Sigmoid colon (tissue), 7 donors: Measurements from ENCODE around the gene PIP4K2A. TPM values are rescaled to one million over a fixed set of nuclear protein-coding genes. Genes with fewer than 3 reads are reported as not detected.

Experiments
- DNase-seq: peaks from one replicate; pipeline ENCODE4 v3.0.0-alpha.2; 2019
- H3K27ac ChIP-seq, 4 donors: fragments of 200-600 bp; sonication (generic); one replicate each; pipeline ENCODE4 v1.5.1; 2016 to 2019; ENCODE audit warnings: mild to moderate bottlenecking in 1 of 4
- H3K27me3 ChIP-seq, 3 donors: fragments of 200-600 bp; sonication (generic); one replicate each; pipeline ENCODE4 v1.5.1; 2019; ENCODE audit warnings: mild to moderate bottlenecking in 1 of 3
- H3K36me3 ChIP-seq, 4 donors: fragments of 200-600 bp; sonication (generic); one replicate each; pipeline ENCODE4 v1.5.1; 2016 to 2019
- H3K4me1 ChIP-seq, 4 donors: fragments of 200-600 bp; sonication (generic); one replicate each; pipeline ENCODE4 v1.5.1; 2017 to 2019
- H3K4me3 ChIP-seq, 4 donors: fragments of 200-600 bp; sonication (generic); one replicate each; pipeline ENCODE4 v1.5.1; 2017 to 2019; ENCODE audit warnings: mild to moderate bottlenecking in 2 of 4, moderate library complexity in 1 of 4
- H3K9me3 ChIP-seq, 4 donors: fragments of 200-600 bp in 3 of 4; sonication (generic) in 3 of 4; one replicate each; pipeline versions ENCODE4 v1.5.1 to v1.6.1; 2013 to 2019
- EP300 ChIP-seq, 4 donors: sonication (generic); formaldehyde crosslinking; IDR thresholded peaks; one replicate each; pipeline ENCODE4 v1.6.1; 2017; ENCODE audit warnings: antibody characterized with exemption in 4 of 4
- POLR2A ChIP-seq, 2 donors: fragments of 450-650 bp; IDR thresholded peaks; one replicate each; pipeline ENCODE4 v1.6.1; 2016; ENCODE audit warnings: antibody characterized with exemption in 2 of 2, mild to moderate bottlenecking in 2 of 2, moderate library complexity in 2 of 2
- POLR2AphosphoS5 ChIP-seq, 4 donors: sonication (generic); formaldehyde crosslinking; IDR thresholded peaks; one replicate each; pipeline ENCODE4 v1.6.1; 2017; ENCODE audit warnings: antibody characterized with exemption in 4 of 4
- WGBS, 2 donors: extraction: QIAGEN DNeasy Blood & Tissue Kit; methylation state at CpG; one replicate each; pipeline ENCODE4 v1.1.7; 2013; 5-methylcytosine and 5-hydroxymethylcytosine counted together
- intact Hi-C: fragments of 100-400 bp; cut with DNase I; formaldehyde crosslinking; loops from one replicate; pipeline ENCODE4 v1.15.1; 2023
- polyA plus RNA-seq, 3 donors: library from polyadenylated mRNA; stranded (reverse); fragments of 200-250 nt; gene quantifications; one replicate each; pipeline ENCODE4 v1.2.3, GENCODE V29; 2013
- total RNA-seq, 4 donors: library from RNA; depleted of rRNA; stranded (reverse); fragments of >200 nt; gene quantifications; one replicate each; pipeline ENCODE4 v1.1.0, GENCODE V29; 2016
- TF ChIP-seq, protein P1 (sequence below), 4 experiments: fragments of 450-650 bp in 3 of 4; fragments of 200-600 bp in 1 of 4; IDR thresholded peaks; one replicate each; pipeline ENCODE4 v1.5.1; 2016 to 2019; ENCODE audit warnings: antibody characterized with exemption in 4 of 4, mild to moderate bottlenecking in 3 of 4, moderate library complexity in 2 of 4
- donor health status: healthy with polysubstance abuse.
- donor health status: Bipolar disorder and iron deficiency.
- donor health status: healthy.

Gene PIP4K2A
- total and polyA plus RNA-seq, 7 donors: 7.2 to 23.2 (median 17.8) TPM

DNA sequence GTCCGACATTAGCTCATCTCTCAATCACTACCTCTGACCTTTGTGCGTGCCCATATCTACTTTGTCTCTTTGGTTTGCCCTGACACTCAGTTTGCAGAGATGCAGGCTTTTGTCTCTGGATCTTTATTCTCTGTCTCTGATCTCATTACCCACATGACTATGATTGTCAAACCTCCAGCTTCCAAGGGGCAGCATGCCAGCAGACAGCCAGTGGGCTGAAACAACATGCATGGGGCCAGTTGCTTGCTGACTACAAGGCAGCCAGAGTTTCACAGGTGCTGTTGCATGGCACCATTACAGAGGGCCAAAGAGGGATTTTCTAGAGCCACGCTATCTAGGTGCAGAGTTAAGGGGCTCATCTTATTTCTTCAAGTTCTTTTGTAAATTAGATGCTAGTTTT, 222.9 kb downstream of the PIP4K2A start:
- intact Hi-C loops: no loop called here
- no peaks in the 10 kb centered on the region for H3K4me1 ChIP-seq
- WGBS, 2 donors: 94 to 95% methylated on average over 3 of the region's 3 CpGs
- TF ChIP-seq POLR2A (IDR thresholded peaks at IDR 0.05) (no peak), EP300 (IDR thresholded peaks at IDR 0.05) (no peak), POLR2AphosphoS5 (IDR thresholded peaks at IDR 0.05) (no peak)
- TF ChIP-seq, protein P1, sequence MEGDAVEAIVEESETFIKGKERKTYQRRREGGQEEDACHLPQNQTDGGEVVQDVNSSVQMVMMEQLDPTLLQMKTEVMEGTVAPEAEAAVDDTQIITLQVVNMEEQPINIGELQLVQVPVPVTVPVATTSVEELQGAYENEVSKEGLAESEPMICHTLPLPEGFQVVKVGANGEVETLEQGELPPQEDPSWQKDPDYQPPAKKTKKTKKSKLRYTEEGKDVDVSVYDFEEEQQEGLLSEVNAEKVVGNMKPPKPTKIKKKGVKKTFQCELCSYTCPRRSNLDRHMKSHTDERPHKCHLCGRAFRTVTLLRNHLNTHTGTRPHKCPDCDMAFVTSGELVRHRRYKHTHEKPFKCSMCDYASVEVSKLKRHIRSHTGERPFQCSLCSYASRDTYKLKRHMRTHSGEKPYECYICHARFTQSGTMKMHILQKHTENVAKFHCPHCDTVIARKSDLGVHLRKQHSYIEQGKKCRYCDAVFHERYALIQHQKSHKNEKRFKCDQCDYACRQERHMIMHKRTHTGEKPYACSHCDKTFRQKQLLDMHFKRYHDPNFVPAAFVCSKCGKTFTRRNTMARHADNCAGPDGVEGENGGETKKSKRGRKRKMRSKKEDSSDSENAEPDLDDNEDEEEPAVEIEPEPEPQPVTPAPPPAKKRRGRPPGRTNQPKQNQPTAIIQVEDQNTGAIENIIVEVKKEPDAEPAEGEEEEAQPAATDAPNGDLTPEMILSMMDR (IDR thresholded peaks at IDR 0.05): no peak
- no peak for DNase-seq
- no peaks in the 10 kb centered on the region for H3K36me3 ChIP-seq
- H3K27ac ChIP-seq: no peak overlapping the region
- H3K4me3 ChIP-seq: no peak overlapping the region
- no peaks in the 10 kb centered on the region for H3K9me3 ChIP-seq
- no peaks in the 10 kb centered on the region for H3K27me3 ChIP-seq

DNA sequence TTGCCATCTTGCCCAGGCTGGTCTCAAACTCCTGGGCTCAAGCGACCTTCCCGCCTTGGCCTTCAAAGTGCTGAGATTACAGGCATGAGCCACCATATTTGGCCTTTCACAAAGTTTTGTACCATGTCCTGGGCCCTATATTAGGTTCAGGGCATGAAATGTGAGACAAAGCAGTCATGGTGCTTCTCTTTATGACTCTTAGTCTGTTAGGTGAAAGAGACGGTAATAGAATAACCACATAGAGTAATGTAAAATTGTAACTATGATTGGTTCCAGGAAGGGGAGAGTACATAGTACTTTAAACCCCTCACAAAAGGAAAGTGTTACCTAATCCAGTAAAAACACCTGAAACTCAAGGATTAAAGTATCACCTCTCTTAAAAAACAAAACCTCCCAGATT, 224.4 kb downstream of the PIP4K2A start:
- H3K4me3 ChIP-seq: no peak overlapping the region
- DNase-seq: no peak
- H3K27me3 ChIP-seq: no peaks in the 10 kb centered on the region
- no peaks in the 10 kb centered on the region for H3K4me1 ChIP-seq
- no peak for TF ChIP-seq POLR2A (IDR thresholded peaks at IDR 0.05)
- no peaks in the 10 kb centered on the region for H3K36me3 ChIP-seq
- WGBS, 2 donors: 89 to 92% methylated on average over 3 of the region's 3 CpGs
- no peak overlapping the region for H3K27ac ChIP-seq
- no peaks in the 10 kb centered on the region for H3K9me3 ChIP-seq
- intact Hi-C loops: no loop called here

GRCh38 chr10:22489467-22489866, 224.9 kb downstream of the PIP4K2A start:
- H3K27ac ChIP-seq: no peak overlapping the region
- no peak for TF ChIP-seq POLR2A (IDR thresholded peaks at IDR 0.05)
- TF ChIP-seq EP300 (IDR thresholded peaks at IDR 0.05): no peak
- TF ChIP-seq, protein P1 (IDR thresholded peaks at IDR 0.05): no peak
- TF ChIP-seq POLR2AphosphoS5 (IDR thresholded peaks at IDR 0.05): no peak
- no peak for DNase-seq
- 76 to 79% methylated on average over 4 of the region's 4 CpGs for WGBS, 2 donors
- H3K4me3 ChIP-seq: no peak overlapping the region
- H3K4me1 ChIP-seq: no peaks in the 10 kb centered on the region
- intact Hi-C loops: no loop called here
- H3K9me3 ChIP-seq: no peaks in the 10 kb centered on the region
- H3K27me3 ChIP-seq: no peaks in the 10 kb centered on the region
- H3K36me3 ChIP-seq: no peaks in the 10 kb centered on the region

DNA sequence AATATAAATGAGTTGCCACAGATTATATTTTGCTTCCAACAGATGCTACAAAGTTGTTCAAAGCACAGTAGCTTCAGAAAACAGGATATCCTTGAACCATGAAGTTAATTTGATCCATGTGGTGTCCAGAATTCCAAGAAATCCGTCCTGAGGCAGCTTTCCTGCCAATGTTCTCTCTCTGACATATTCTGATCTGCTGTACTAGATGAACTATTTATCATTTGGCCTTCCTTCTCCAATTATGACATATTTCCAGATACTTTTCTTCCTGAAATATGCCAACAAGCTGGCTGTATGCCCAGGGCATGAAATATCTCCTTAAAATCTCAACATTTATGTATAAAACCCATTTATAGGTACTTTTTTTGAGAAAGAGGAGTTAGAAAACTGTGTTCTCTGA, 227.9 kb downstream of the PIP4K2A start:
- 81 to 84% methylated on average over 1 of the region's 1 CpG for WGBS, 2 donors
- Histone ChIP-seq H3K27me3 (no peaks in the 10 kb centered on the region), H3K36me3 (no peaks in the 10 kb centered on the region), H3K27ac (no peak overlapping the region), H3K4me3 (no peak overlapping the region), H3K4me1 (no peaks in the 10 kb centered on the region), H3K9me3 (no peaks in the 10 kb centered on the region)
- TF ChIP-seq POLR2AphosphoS5 (IDR thresholded peaks at IDR 0.05) (no peak), EP300 (IDR thresholded peaks at IDR 0.05) (no peak), POLR2A (IDR thresholded peaks at IDR 0.05) (no peak)
- TF ChIP-seq, protein P1 (IDR thresholded peaks at IDR 0.05): no peak
- intact Hi-C loops: no loop called here
- DNase-seq: no peak

Other genes with a start within 250 kb of the PIP4K2A start
- gene ARMC3, start 213.5 kb upstream of the PIP4K2A start, total RNA-seq: not detected
- gene ARMC3, start 213.5 kb upstream of the PIP4K2A start, polyA plus RNA-seq: not detected